Tibial nerve (tissue), 4 donors: ENCODE results near the gene HACD3. TPM values are rescaled to one million over a fixed set of nuclear protein-coding genes. Genes with fewer than 3 reads are reported as not detected.
"Not testable (repeated sequence)": the region's sequence is repeated elsewhere in the genome, so short reads cannot be mapped to it uniquely, and the experiment has no call there.

Experiments used
- DNase-seq, 2 donors: peaks; one replicate each; pipeline ENCODE4 v3.0.0-alpha.2; 2019; ENCODE audit warnings: low spot score in 2 of 2
- H3K27ac ChIP-seq, 4 donors: fragments of 200-600 bp; sonication (generic) in 3 of 4; one replicate each; pipeline ENCODE4 v1.5.1; 2017 to 2019; ENCODE audit warnings: mild to moderate bottlenecking in 1 of 4
- H3K27me3 ChIP-seq, 2 donors: fragments of 200-600 bp; sonication (generic) in 1 of 2; one replicate each; pipeline versions ENCODE4 v1.5.1 to v1.6.0; 2017 to 2019
- H3K36me3 ChIP-seq, 3 donors: fragments of 200-600 bp; sonication (generic); one replicate each; pipeline ENCODE4 v1.5.1; 2018 to 2019
- H3K4me1 ChIP-seq, 4 donors: fragments of 200-600 bp; sonication (generic) in 3 of 4; one replicate each; pipeline ENCODE4 v1.5.1; 2017 to 2019
- H3K4me3 ChIP-seq, 4 donors: fragments of 200-600 bp; sonication (generic) in 3 of 4; one replicate each; pipeline ENCODE4 v1.5.1; 2017 to 2019; ENCODE audit warnings: mild to moderate bottlenecking in 1 of 4, moderate library complexity in 1 of 4
- H3K9me3 ChIP-seq, 4 donors: fragments of 200-600 bp; sonication (generic) in 3 of 4; one replicate each; pipeline ENCODE4 v1.5.1; 2017 to 2019
- EP300 ChIP-seq, 2 donors: sonication (generic); formaldehyde crosslinking; IDR thresholded peaks; one replicate each; pipeline ENCODE4 v1.6.1; 2017; ENCODE audit warnings: antibody characterized with exemption in 2 of 2, mild to moderate bottlenecking in 1 of 2
- POLR2A ChIP-seq, 2 donors: fragments of 450-650 bp; IDR thresholded peaks; one replicate each; pipeline ENCODE4 v1.6.1; 2017; ENCODE audit warnings: antibody characterized with exemption in 2 of 2, mild to moderate bottlenecking in 2 of 2, moderate library complexity in 2 of 2
- WGBS, 2 donors: methylation state at CpG; one replicate each; pipeline ENCODE4 v1.1.5; 2018; 5-methylcytosine and 5-hydroxymethylcytosine counted together
- total RNA-seq, 4 donors: library from RNA; depleted of rRNA; stranded (reverse); fragments of >200 nt; gene quantifications; one replicate each; pipeline ENCODE4 v1.1.0, GENCODE V29; 2016
- TF ChIP-seq, protein P1 (sequence below), 5 experiments: fragments of 200-600 bp in 3 of 5; fragments of 450-650 bp in 2 of 5; sonication (generic) in 3 of 5; IDR thresholded peaks; one replicate each; pipeline ENCODE4 v1.5.1; 2016 to 2019; ENCODE audit warnings: antibody characterized with exemption in 5 of 5, mild to moderate bottlenecking in 3 of 5, moderate library complexity in 2 of 5

Gene HACD3
- total RNA-seq, 4 donors from 2014 or later: 44.1 to 60.3 (median 49.8) TPM

DNA sequence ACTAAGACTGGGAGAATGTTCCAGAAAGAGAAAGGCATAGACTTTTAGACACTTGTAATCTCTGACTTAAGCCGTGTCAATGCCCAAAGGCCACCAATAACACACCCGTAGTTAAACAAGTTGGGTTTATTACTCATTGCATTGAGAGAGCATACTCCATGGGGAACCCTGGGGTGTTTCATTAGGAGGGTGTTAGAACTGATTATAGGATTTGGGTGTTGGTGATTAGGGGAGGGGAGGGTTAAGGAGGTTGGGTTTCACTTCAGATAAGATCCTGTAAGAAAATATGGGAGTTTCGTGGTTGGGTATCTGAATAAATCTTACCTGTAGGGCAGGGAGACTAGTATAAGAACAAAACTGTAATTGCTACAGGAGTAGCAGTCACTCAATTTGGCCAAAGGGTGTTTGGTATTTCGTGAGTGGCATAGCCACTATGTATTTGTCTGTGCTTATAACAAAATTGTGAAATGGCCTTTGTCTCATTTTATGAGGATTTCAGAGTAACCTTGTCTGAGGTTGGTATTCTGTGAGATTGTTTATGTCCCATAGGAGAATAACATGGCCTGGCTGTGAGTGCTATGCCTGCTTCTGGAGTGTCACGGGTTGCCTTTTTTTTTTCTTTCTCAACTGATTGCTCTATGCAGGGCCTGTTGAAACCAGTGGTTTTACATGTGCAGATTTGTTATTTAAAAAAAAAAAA is 2.9 kb downstream of the HACD3 start:
- Histone ChIP-seq H3K4me1 (peaks cover 0 to 29% (median 9%) of the 10 kb centered on the region in 4 donors), H3K27ac (no peak overlapping the region), H3K4me3 (no peak overlapping the region), H3K9me3 (no peaks in the 10 kb centered on the region), H3K27me3 (no peaks in the 10 kb centered on the region), H3K36me3 (peaks cover 0 to 6% (median 0%) of the 10 kb centered on the region in 3 donors)
- no peak for DNase-seq
- TF ChIP-seq EP300 (IDR thresholded peaks at IDR 0.05) (no peak), POLR2A (IDR thresholded peaks at IDR 0.05) (no peak)
- TF ChIP-seq, protein P1, sequence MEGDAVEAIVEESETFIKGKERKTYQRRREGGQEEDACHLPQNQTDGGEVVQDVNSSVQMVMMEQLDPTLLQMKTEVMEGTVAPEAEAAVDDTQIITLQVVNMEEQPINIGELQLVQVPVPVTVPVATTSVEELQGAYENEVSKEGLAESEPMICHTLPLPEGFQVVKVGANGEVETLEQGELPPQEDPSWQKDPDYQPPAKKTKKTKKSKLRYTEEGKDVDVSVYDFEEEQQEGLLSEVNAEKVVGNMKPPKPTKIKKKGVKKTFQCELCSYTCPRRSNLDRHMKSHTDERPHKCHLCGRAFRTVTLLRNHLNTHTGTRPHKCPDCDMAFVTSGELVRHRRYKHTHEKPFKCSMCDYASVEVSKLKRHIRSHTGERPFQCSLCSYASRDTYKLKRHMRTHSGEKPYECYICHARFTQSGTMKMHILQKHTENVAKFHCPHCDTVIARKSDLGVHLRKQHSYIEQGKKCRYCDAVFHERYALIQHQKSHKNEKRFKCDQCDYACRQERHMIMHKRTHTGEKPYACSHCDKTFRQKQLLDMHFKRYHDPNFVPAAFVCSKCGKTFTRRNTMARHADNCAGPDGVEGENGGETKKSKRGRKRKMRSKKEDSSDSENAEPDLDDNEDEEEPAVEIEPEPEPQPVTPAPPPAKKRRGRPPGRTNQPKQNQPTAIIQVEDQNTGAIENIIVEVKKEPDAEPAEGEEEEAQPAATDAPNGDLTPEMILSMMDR (IDR thresholded peaks at IDR 0.05): no peak
- 65 to 70% methylated on average over 5 of the region's 5 CpGs for WGBS, 2 donors

DNA sequence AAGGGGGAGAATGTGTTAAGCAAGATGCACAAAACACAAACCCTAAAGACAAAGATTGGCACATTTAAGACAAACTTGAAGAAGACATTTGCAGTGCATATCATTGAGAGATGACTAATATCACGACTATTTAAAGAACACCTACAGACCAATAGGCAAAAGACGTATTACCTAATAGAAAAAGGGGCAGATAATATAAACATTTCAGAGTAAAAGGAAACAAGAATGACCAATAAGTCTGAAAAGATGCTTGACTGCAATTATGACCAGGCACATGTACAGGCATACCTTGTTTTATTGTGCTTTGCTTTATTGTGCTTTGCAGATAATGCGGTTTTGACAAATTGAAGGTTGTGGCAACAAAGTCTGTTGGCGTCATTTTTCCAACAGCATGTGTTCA is 4.9 kb downstream of the HACD3 start:
- Histone ChIP-seq H3K27ac (no peak overlapping the region), H3K4me3 (no peak overlapping the region), H3K27me3 (no peaks in the 10 kb centered on the region), H3K36me3 (peaks cover 0 to 6% (median 0%) of the 10 kb centered on the region in 3 donors), H3K9me3 (no peaks in the 10 kb centered on the region), H3K4me1 (peaks cover 0 to 21% (median 6%) of the 10 kb centered on the region in 4 donors)
- DNase-seq: no peak
- TF ChIP-seq, protein P1 (IDR thresholded peaks at IDR 0.05): no peak
- no peak for TF ChIP-seq EP300 (IDR thresholded peaks at IDR 0.05)
- no peak for TF ChIP-seq POLR2A (IDR thresholded peaks at IDR 0.05)
- 90 to 92% methylated on average over 4 of the region's 4 CpGs for WGBS, 2 donors

DNA sequence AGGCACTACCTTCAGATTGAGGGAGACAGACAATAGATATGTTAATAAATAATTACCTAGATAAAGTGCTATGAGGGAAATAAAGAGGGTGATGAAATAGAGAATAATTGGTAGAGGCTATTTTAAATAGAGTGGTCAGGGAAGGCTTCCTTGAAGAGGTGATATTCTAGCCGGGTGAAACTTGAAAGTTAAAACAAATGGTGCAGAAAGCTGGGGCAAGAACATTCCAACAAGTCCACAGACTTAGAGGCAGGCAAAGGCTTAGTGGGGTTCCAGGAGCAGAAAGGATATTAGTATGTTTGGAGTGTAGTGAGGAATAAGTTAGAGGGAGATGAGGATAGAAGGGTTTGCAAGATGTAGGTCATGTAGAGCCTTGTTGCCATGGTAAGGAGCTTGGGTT is 10.1 kb downstream of the HACD3 start:
- no peak overlapping the region for H3K4me3 ChIP-seq
- H3K36me3 ChIP-seq: peaks cover 0 to 6% (median 0%) of the 10 kb centered on the region in 3 donors

DNA sequence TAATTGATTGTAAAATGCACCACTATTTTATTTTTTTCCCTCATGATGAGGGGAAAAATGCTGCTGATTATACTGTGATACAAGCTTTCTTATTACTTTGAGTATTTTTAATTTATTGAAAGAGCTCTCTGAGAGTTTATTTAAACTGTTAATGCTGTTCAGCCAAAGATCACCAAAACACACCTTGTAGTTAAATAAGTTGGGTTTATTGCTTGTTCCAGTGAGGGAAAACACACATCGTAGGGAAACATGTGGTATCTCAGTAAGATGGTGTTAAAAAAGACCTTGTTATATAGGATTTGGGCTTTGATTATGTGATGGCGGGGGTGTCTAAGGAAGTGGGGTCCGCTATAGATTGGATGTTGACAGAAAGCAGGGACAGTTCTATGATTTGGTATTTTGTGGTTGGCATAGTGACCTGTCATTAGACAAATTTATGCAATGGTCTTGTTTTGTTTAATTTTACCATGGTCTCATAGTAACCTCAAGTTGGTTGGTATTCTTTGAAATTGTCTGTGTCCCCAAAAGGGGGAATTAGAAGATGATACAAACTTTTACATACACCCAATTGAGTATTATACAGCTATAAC is 11.1 kb downstream of the HACD3 start:
- no peak for TF ChIP-seq EP300 (IDR thresholded peaks at IDR 0.05)
- no peak for TF ChIP-seq POLR2A (IDR thresholded peaks at IDR 0.05)
- TF ChIP-seq, protein P1 (IDR thresholded peaks at IDR 0.05): no peak
- no peak overlapping the region for H3K4me3 ChIP-seq

More for the DNA sequence above, 10.1 kb downstream of the HACD3 start:
- 83 to 89% methylated on average over 1 of the region's 1 CpG for WGBS, 2 donors
- H3K27me3 ChIP-seq: no peaks in the 10 kb centered on the region
- TF ChIP-seq, protein P1 (IDR thresholded peaks at IDR 0.05): no peak
- no peak for TF ChIP-seq POLR2A (IDR thresholded peaks at IDR 0.05)
- H3K9me3 ChIP-seq: no peaks in the 10 kb centered on the region
- no peak overlapping the region for H3K27ac ChIP-seq
- no peak for DNase-seq
- H3K4me1 ChIP-seq: no peaks in the 10 kb centered on the region

DNA sequence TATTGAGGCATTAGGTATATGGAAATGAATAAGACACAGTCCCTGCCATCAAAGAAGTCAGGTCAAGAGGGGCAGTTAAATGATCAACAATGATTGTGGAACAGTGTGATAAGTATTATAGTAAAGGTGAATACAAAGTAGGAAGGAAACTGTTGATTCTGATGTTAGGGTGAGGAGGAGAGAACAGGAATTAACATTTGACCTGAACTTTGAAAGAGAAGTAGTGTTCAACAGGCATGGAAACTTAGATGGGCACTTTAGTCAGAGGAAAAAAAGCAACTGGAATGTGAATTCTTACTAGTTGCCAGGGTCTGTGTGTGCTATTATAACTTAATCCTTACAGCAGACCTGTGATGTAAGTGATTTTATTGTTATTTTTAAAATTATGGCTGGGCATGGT is 17.6 kb downstream of the HACD3 start:
- DNase-seq: no peak
- no peaks in the 10 kb centered on the region for H3K36me3 ChIP-seq

More for the DNA sequence above, 11.1 kb downstream of the HACD3 start:
- no peaks in the 10 kb centered on the region for H3K4me1 ChIP-seq
- H3K27me3 ChIP-seq: no peaks in the 10 kb centered on the region
- DNase-seq: no peak
- no peak overlapping the region for H3K27ac ChIP-seq
- 90 to 92% methylated on average over 3 of the region's 3 CpGs for WGBS, 2 donors
- peaks cover 0 to 2% (median 0%) of the 10 kb centered on the region in 3 donors for H3K36me3 ChIP-seq
- no peaks in the 10 kb centered on the region for H3K9me3 ChIP-seq

DNA sequence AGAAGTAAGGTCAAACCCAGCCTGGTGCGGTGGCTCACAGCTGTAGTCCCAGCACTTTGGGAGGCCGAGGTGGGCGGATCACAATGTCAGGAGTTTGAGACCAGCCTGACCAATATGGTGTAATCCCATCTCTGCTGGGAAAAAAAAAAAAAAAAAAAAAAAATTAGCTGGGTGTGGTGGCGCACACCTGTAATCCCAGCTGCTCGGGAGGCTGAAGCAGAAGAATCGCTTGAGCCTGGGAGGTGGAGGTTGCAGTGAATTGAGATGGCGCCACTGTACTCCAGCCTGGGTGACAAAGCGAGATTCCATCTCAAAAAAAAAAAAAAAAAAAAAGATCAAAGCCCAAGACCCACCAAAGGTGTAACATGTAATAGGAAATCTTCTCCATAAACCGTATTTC is 19.0 kb downstream of the HACD3 start:
- not testable (repeated sequence) for H3K36me3 ChIP-seq, H3K27ac ChIP-seq, H3K27me3 ChIP-seq, H3K9me3 ChIP-seq, DNase-seq, H3K4me3 ChIP-seq
- H3K4me1 ChIP-seq: peaks cover 0 to 15% (median 8%) of the 10 kb centered on the region in 4 donors
- WGBS, 2 donors: 97 to 99% methylated on average over 9 of the region's 9 CpGs

More for the DNA sequence above, 17.6 kb downstream of the HACD3 start:
- no peak overlapping the region for H3K4me3 ChIP-seq
- no peaks in the 10 kb centered on the region for H3K27me3 ChIP-seq
- H3K4me1 ChIP-seq: peaks cover 0 to 15% (median 8%) of the 10 kb centered on the region in 4 donors
- no peak overlapping the region for H3K27ac ChIP-seq
- H3K9me3 ChIP-seq: no peaks in the 10 kb centered on the region
- TF ChIP-seq POLR2A (IDR thresholded peaks at IDR 0.05): no peak
- TF ChIP-seq, protein P1 (IDR thresholded peaks at IDR 0.05): no peak
